H1 (cell line): ENCODE measurements around the gene SPACA4. TPM values are rescaled to one million over a fixed set of nuclear protein-coding genes. Genes with fewer than 3 reads are reported as not detected.

Source experiments
- BACH1 ChIP-seq: IDR thresholded peaks from 2 replicates; pipeline ENCODE4 v1.6.1; 2012; ENCODE audit warnings: low read length, improper control_type of control experiment
- BCL11A ChIP-seq, 2 experiments: IDR thresholded peaks; one replicate each; pipeline ENCODE4 v1.6.1; 2011; ENCODE audit warnings: low read depth in 2 of 2, low read length in 2 of 2, mild to moderate bottlenecking in 2 of 2
- CEBPB ChIP-seq: IDR thresholded peaks from 2 replicates; pipeline ENCODE4 v1.6.1; 2012; ENCODE audit warnings: low read depth, low read length
- CHD2 ChIP-seq: IDR thresholded peaks from 2 replicates; pipeline ENCODE4 v1.6.1; 2012; ENCODE audit warnings: low read length, improper control_type of control experiment
- HDAC2 ChIP-seq, 2 experiments: fragments of 300-600 bp in 1 of 2; sonication (generic) in 1 of 2; IDR thresholded peaks; 2 replicates each; pipeline ENCODE4 v1.6.1; 2011 to 2012; ENCODE audit warnings: low read depth in 2 of 2, low read length in 2 of 2, mild to moderate bottlenecking in 2 of 2, moderate library complexity in 2 of 2, borderline replicate concordance in 1 of 2, inconsistent platforms in 1 of 2
- JUND ChIP-seq: IDR thresholded peaks from 2 replicates; pipeline ENCODE4 v1.6.1; 2011; ENCODE audit warnings: mild to moderate bottlenecking, improper control_type of control experiment, low read length
- KDM1A ChIP-seq: fragments of 200-600, 300-600 bp; sonication (generic); IDR thresholded peaks from 2 replicates; pipeline ENCODE4 v1.7.1; 2016; ENCODE audit warnings: mild to moderate bottlenecking, low read length, borderline replicate concordance
- KDM4A ChIP-seq: IDR thresholded peaks from one replicate; pipeline ENCODE4 v1.7.1; 2012; ENCODE audit warnings: low read depth, mild to moderate bottlenecking, moderate library complexity, low read length, inconsistent platforms; ENCODE audit not compliant: severe bottlenecking
- RAD21 ChIP-seq, 2 experiments: IDR thresholded peaks in 1 of 2; conservative IDR thresholded peaks in 1 of 2; 2 replicates each; pipeline ENCODE4 v1.6.1; 2011; ENCODE audit warnings: low read depth in 2 of 2, low read length in 2 of 2, improper control_type of control experiment in 1 of 2, inconsistent platforms in 1 of 2, mild to moderate bottlenecking in 1 of 2, moderate library complexity in 1 of 2
- RXRA ChIP-seq: IDR thresholded peaks from 2 replicates; pipeline ENCODE4 v1.6.1; 2011; ENCODE audit warnings: low read depth, mild to moderate bottlenecking, low read length, moderate library complexity; ENCODE audit not compliant: insufficient read depth
- SP1 ChIP-seq: IDR thresholded peaks from 2 replicates; pipeline ENCODE4 v1.6.1; 2011; ENCODE audit warnings: low read depth, low read length
- SRF ChIP-seq: IDR thresholded peaks from 2 replicates; pipeline ENCODE4 v1.6.1; 2011; ENCODE audit warnings: mild to moderate bottlenecking, low read depth, low read length, moderate library complexity
- TAF7 ChIP-seq: optimal IDR thresholded peaks from 2 replicates; pipeline ENCODE3; 2011; ENCODE audit warnings: low read depth, mild to moderate bottlenecking, inconsistent platforms, low read length, moderate library complexity, borderline replicate concordance
- YY1 ChIP-seq: IDR thresholded peaks from 2 replicates; pipeline ENCODE4 v1.6.1; 2011; ENCODE audit warnings: low read depth, mild to moderate bottlenecking, low read length
- ZNF274 ChIP-seq: IDR thresholded peaks from 2 replicates; pipeline ENCODE4 v1.7.0; 2012; ENCODE audit warnings: low read length, borderline replicate concordance; ENCODE audit errors: extremely low read depth
- polyA plus RNA-seq, 7 experiments: library from polyadenylated mRNA; depleted of rRNA in 3 of 7; stranded (reverse) in 5 of 7; unstranded in 2 of 7; fragments of >200 nt in 5 of 7; fragments of 200-250 nt in 2 of 7; gene quantifications; 1 replicate in 5 of 7; 2 replicates in 1 of 7; 4 replicates in 1 of 7; pipeline versions ENCODE4 v1.2.1 to v1.2.3, GENCODE V29; 2011 to 2013; ENCODE audit warnings: missing spikeins in 2 of 7, mixed read lengths in 2 of 7
- total RNA-seq: library from RNA; stranded (reverse); fragmentation: NEBNext Ultra II Directional; extraction: Animal tissue kit (Norgen Biotek cat#: 25700); gene quantifications from 2 replicates; pipeline ENCODE4 v1.2.1, GENCODE V29; 2021
- TF ChIP-seq, protein P1 (sequence below): IDR thresholded peaks from 2 replicates; pipeline ENCODE4 v1.6.1; 2012; ENCODE audit warnings: low read length, inconsistent platforms
- TF ChIP-seq, protein P2 (sequence below): IDR thresholded peaks from 2 replicates; pipeline ENCODE4 v1.6.1; 2012; ENCODE audit warnings: inconsistent platforms
- TF ChIP-seq, protein P3 (sequence below): IDR thresholded peaks from 2 replicates; pipeline ENCODE4 v1.6.1; 2011; ENCODE audit warnings: low read length, improper control_type of control experiment
- TF ChIP-seq, protein P4 (sequence below): IDR thresholded peaks from 2 replicates; pipeline ENCODE4 v1.6.1; 2011; ENCODE audit warnings: low read depth, mild to moderate bottlenecking, low read length; ENCODE audit not compliant: insufficient read depth

The SPACA4 gene
- total and polyA plus RNA-seq, 2 of the 8 experiments (the other 6 are each of a cell fraction or from before 2014, with no cell fraction given), result not detected

DNA sequence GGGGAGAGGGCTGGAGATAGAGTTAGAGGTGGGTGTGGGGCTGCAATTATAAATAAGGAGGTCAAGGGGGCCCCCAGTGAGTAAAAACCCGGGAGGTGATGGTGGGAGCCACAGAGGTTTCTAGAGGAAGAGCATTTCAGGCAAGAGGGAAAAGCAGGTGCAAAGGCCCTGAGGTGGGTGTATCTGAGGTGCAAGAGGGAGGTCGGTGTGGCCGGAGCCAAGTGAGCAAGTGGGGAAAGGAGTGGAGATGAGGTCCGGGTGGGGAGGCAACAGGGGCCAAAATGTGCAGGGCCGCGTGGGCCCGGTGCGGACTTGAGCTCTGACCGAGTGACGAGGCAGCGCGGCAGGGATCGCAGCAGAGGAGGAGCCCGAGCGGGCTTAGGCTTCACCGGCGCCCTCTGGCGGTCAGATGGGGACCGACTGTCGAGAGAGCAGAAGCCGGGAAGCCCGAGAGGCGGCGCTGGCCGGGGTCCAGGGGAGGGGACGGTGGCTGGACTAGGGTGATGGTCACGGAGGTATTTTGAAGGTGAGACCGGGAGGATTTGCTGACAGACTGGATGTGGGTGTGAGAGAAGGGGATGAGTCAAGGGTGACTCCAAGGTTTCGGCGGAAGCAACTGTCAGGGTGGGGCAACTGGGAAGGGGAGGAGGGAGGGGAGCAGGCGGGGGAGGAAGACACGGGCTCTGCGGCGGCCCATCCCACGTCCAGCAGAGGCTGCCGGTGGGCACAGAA, 17.7 kb upstream of the SPACA4 start (continued):
- TF ChIP-seq BACH1, result no peak
- no peak for TF ChIP-seq BCL11A (IDR thresholded peaks at IDR 0.05; ENCODE audit: low read depth in 2 of 2, low read length in 2 of 2)
- TF ChIP-seq, protein P1, sequence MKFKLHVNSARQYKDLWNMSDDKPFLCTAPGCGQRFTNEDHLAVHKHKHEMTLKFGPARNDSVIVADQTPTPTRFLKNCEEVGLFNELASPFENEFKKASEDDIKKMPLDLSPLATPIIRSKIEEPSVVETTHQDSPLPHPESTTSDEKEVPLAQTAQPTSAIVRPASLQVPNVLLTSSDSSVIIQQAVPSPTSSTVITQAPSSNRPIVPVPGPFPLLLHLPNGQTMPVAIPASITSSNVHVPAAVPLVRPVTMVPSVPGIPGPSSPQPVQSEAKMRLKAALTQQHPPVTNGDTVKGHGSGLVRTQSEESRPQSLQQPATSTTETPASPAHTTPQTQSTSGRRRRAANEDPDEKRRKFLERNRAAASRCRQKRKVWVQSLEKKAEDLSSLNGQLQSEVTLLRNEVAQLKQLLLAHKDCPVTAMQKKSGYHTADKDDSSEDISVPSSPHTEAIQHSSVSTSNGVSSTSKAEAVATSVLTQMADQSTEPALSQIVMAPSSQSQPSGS, result no peak
- no peak for TF ChIP-seq YY1
- TF ChIP-seq HDAC2 (IDR thresholded peaks at IDR 0.05; ENCODE audit: borderline replicate concordance in 1 of 2, low read depth in 2 of 2, low read length in 2 of 2), result peak; percentile 26 to 100; a peak in 2 of 4 replicates
- peak; percentile 57 to 71 for TF ChIP-seq RAD21 (IDR thresholded peaks at IDR 0.05 in 1 of 2, conservative IDR thresholded peaks at IDR 0.05 in 1 of 2; ENCODE audit: low read depth in 2 of 2, low read length in 2 of 2)
- TF ChIP-seq KDM1A, result peak; percentile 100
- TF ChIP-seq, protein P2, sequence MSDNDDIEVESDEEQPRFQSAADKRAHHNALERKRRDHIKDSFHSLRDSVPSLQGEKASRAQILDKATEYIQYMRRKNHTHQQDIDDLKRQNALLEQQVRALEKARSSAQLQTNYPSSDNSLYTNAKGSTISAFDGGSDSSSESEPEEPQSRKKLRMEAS, result peak; percentile 76
- no peak for TF ChIP-seq JUND
- peak; percentile 70 for TF ChIP-seq KDM4A
- no peak for TF ChIP-seq SRF
- 0 out of 2 replicates have a peak, but pooled peaks have one; percentile 9 for TF ChIP-seq CEBPB
- TF ChIP-seq, protein P3, sequence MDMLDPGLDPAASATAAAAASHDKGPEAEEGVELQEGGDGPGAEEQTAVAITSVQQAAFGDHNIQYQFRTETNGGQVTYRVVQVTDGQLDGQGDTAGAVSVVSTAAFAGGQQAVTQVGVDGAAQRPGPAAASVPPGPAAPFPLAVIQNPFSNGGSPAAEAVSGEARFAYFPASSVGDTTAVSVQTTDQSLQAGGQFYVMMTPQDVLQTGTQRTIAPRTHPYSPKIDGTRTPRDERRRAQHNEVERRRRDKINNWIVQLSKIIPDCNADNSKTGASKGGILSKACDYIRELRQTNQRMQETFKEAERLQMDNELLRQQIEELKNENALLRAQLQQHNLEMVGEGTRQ, result peak; percentile 32; the same call in 1 of the 2 replicates
- TF ChIP-seq TAF7, result no peak
- TF ChIP-seq, protein P4, sequence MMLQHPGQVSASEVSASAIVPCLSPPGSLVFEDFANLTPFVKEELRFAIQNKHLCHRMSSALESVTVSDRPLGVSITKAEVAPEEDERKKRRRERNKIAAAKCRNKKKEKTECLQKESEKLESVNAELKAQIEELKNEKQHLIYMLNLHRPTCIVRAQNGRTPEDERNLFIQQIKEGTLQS, result no peak
- no peak for TF ChIP-seq RXRA
- TF ChIP-seq SP1, result no peak
- no peak for TF ChIP-seq ZNF274
- TF ChIP-seq CHD2, result no peak
